H7 (cell line): ENCODE measurements around the gene DGKB. TPM values are rescaled to one million over a fixed set of nuclear protein-coding genes. Genes with fewer than 3 reads are reported as not detected.
"Not testable (repeated sequence)": the region's sequence is repeated elsewhere in the genome, so short reads cannot be mapped to it uniquely, and the experiment has no call there.

Experiments used
- DNase-seq: peaks from one replicate; pipeline ENCODE4 v3.0.0; 2012
- H3K27me3 ChIP-seq: 2 replicates; pipeline ENCODE4 v1.6.0; 2011; ENCODE audit warnings: mild to moderate bottlenecking, low read length; ENCODE audit not compliant: control insufficient read depth, insufficient read depth
- H3K36me3 ChIP-seq: replicated peaks from 2 replicates; pipeline ENCODE4 v1.5.1; 2011; ENCODE audit warnings: low read length; ENCODE audit not compliant: control insufficient read depth, insufficient read depth
- H3K4me3 ChIP-seq: 2 replicates; pipeline ENCODE4 v1.5.1; 2011; ENCODE audit warnings: low read depth, mild to moderate bottlenecking, control low read depth, low read length, moderate library complexity; ENCODE audit not compliant: insufficient read depth
- total RNA-seq: library from RNA; depleted of rRNA; stranded (reverse); fragments of >200 nt; shearing (Covaris generic); gene quantifications from 2 replicates; pipeline ENCODE4 v1.2.3, GENCODE V29; 2014

Gene DGKB
- total RNA-seq, 1 experiment from 2014 or later: 0.52 TPM

DNA sequence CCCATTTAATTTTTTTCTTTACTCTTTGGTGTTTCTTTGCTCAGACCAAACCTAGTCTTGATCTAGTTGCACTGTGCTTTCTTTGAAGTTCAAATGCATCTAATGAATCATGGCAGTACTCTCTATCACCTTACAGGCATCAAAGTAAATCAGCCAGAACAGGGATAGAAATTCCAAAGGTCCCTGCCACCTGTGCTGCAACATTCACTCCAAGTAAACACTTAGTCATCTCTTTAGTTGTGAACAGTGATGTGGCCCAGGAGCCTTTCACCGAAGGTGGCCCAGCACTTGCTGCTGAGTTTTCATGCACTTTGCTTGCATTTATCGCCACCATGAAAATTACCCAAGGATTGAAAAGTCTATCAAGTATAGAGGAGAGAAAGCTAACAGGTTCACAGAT is 599.0 kb downstream of the DGKB start:
- no peak for DNase-seq
- Histone ChIP-seq H3K27me3 (no peaks in the 10 kb centered on the region), H3K36me3 (no peaks in the 10 kb centered on the region), H3K4me3 (no peak overlapping the region)

- no peak for DNase-seq
- Histone ChIP-seq H3K27me3 (no peaks in the 10 kb centered on the region), H3K36me3 (no peaks in the 10 kb centered on the region), H3K4me3 (no peak overlapping the region)
These were observed 607.9 kb downstream of the DGKB start for GRCh38 chr7:14294637-14295036.

DNA sequence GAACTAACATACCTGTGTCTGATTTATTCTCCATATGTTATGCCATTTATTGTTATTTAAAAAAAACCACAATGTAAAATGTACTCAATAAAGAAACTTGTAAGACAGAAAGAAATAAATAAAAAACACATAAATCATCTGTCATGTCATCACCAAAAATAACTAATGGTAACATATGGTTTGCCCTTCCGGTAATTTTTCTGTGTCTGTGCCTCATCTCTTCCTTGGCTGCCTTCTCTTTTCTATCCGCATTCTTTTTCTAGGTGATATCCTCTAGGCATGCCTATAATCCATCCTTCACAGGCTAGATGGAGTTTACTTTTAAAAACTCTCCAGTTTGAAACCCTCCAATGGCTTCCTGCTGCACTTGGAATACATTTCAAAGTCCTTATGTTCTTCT is 609.1 kb downstream of the DGKB start:
- DNase-seq: no peak
- no peaks in the 10 kb centered on the region for H3K27me3 ChIP-seq
- no peaks in the 10 kb centered on the region for H3K36me3 ChIP-seq
- H3K4me3 ChIP-seq: no peak overlapping the region

GRCh38 chr7:14292737-14293136 is 609.8 kb downstream of the DGKB start:
- no peak for DNase-seq
- Histone ChIP-seq H3K4me3 (no peak overlapping the region), H3K36me3 (no peaks in the 10 kb centered on the region), H3K27me3 (no peaks in the 10 kb centered on the region)

DNA sequence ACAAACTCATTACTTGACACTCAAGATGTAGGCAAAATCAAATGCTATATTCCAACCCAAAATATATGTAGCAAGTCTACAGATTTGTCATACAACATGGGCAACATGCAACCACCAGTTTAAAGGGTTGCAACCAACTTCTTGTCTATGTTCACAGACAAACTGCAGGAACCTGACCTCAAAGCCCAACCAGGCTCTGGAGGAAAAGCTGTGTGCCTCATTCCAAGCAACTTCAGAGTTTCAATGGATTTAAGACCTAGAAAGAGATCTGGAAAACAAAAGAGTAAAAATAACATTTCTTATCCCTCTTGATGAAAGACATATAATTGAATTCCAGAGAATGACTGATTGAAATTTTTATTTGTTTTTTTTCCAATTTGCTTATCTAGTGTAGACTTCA is 612.6 kb downstream of the DGKB start:
- H3K4me3 ChIP-seq: no peak overlapping the region
- DNase-seq: no peak
- no peaks in the 10 kb centered on the region for H3K27me3 ChIP-seq
- H3K36me3 ChIP-seq: no peaks in the 10 kb centered on the region

DNA sequence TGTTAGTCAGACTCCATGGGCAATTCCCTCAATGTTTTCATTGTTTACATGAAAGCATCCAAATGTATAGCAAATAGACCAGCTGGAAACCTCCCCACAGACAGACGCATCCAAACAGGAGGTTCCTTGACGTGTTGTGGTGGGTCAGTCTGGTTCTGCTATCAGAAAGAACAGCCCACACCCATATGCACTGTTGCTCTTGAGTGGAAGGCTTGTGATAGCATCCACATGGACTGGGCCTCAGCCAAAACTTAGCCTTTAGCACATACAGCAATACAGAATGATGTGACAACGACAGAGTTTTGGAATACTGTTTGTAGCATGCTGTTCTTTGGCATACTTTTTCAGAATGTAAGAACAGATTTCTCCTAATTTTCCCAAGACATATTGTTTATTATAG is 613.9 kb downstream of the DGKB start:
- Histone ChIP-seq H3K27me3 (no peaks in the 10 kb centered on the region), H3K36me3 (no peaks in the 10 kb centered on the region)
- no peak for DNase-seq

DNA sequence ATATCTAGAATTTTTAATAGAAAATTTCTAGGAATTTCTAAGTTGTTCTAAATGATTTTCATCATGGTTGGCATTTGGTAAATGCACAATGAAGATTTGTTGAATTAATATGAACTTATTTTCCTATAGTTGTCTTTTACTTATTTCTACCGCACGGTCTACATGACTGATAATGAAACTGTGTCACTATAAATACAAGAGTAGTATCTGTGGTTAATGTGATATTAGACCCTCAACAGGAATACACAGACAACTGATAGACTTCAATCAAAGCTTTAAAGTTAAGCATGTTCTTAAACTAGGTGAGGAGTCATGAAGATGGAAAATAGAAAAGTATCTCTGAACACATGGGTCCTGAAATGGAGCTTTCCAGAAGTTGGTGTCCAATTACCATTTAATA is 615.2 kb downstream of the DGKB start:
- H3K36me3 ChIP-seq: no peaks in the 10 kb centered on the region
- no peak for DNase-seq
- no peaks in the 10 kb centered on the region for H3K27me3 ChIP-seq
- no peak overlapping the region for H3K4me3 ChIP-seq

More for the DNA sequence above, 613.9 kb downstream of the DGKB start:
- H3K4me3 ChIP-seq: no peak overlapping the region

- H3K36me3 ChIP-seq: no peaks in the 10 kb centered on the region
- no peak for DNase-seq
- no peaks in the 10 kb centered on the region for H3K27me3 ChIP-seq
- H3K4me3 ChIP-seq: no peak overlapping the region
These were observed 616.5 kb downstream of the DGKB start for GRCh38 chr7:14286036-14286435.

- H3K4me3 ChIP-seq: peak overlapping the region; percentile 39
- H3K27me3 ChIP-seq, DNase-seq, H3K36me3 ChIP-seq: not testable (repeated sequence)
These were observed 623.3 kb downstream of the DGKB start for GRCh38 chr7:14279065-14279871.

DNA sequence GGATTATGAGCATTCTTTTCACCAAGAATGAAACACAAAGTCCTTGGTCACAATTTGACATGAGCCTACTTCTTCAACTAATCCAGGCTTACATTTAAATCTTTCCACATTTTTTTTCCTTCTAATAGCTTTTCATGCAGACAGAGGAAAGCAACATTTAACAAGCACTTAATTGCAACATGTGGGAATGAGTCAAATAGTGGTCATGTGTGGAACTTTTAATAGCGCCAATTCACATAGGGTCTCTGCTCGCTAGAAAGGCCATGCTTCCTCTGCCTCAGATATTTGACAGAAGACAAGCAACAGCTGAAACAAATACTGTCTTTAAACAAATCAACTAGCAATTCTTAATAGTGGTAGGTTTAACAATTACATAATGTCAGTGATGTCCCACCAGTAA is 627.2 kb downstream of the DGKB start:
- no peaks in the 10 kb centered on the region for H3K36me3 ChIP-seq
- no peaks in the 10 kb centered on the region for H3K27me3 ChIP-seq
- no peak overlapping the region for H3K4me3 ChIP-seq
- DNase-seq: no peak

- H3K36me3 ChIP-seq: no peaks in the 10 kb centered on the region
- no peak for DNase-seq
- no peak overlapping the region for H3K4me3 ChIP-seq
- H3K27me3 ChIP-seq: no peaks in the 10 kb centered on the region
These were observed 631.1 kb downstream of the DGKB start for GRCh38 chr7:14271441-14271840.

GRCh38 chr7:14270099-14270498 is 632.5 kb downstream of the DGKB start:
- no peak overlapping the region for H3K4me3 ChIP-seq
- DNase-seq: no peak
- H3K36me3 ChIP-seq: no peaks in the 10 kb centered on the region
- no peaks in the 10 kb centered on the region for H3K27me3 ChIP-seq

- Histone ChIP-seq H3K27me3 (no peaks in the 10 kb centered on the region), H3K4me3 (no peak overlapping the region), H3K36me3 (no peaks in the 10 kb centered on the region)
- no peak for DNase-seq
These were observed 642.5 kb downstream of the DGKB start for GRCh38 chr7:14260011-14260410.

DNA sequence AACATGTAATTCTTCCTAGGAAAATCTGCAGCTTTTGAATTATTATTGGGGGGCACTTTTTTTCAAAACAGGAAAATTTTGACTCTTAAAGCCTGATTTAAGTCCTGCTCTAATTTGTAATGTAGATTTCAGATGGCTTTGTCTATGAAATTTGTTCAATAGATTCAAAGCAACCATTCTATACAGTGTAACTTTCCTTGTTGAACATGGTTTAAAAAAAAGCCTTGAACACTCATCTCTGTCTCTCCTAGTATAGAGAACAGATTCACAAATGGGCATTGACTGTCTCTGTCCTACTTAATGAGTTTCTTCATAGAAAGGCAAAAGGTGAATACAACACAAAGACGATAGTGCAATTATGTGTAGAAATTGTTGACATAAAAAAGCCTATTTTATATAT is 643.7 kb downstream of the DGKB start:
- Histone ChIP-seq H3K4me3 (no peak overlapping the region), H3K27me3 (no peaks in the 10 kb centered on the region), H3K36me3 (no peaks in the 10 kb centered on the region)
- no peak for DNase-seq

DNA sequence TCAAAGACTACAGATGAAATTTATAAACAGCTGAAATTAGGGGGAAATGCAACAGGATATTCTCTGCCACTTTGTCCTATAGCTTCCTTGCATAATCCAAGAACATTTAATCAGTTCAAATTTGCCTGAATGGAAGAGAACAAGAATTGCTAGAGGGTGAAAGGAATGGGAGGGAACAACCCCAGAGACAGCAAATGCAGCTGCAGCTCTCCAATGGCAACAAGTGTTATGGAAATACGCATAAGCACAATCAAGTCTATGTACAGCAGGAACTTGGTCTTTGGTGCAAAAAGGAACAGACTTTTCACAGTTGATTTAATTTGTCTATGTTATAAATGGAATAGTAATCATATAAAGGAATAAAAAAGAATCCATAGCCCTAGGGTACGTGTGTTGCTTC is 644.1 kb downstream of the DGKB start:
- no peak for DNase-seq
- no peak overlapping the region for H3K4me3 ChIP-seq
- H3K36me3 ChIP-seq: no peaks in the 10 kb centered on the region
- no peaks in the 10 kb centered on the region for H3K27me3 ChIP-seq

DNA sequence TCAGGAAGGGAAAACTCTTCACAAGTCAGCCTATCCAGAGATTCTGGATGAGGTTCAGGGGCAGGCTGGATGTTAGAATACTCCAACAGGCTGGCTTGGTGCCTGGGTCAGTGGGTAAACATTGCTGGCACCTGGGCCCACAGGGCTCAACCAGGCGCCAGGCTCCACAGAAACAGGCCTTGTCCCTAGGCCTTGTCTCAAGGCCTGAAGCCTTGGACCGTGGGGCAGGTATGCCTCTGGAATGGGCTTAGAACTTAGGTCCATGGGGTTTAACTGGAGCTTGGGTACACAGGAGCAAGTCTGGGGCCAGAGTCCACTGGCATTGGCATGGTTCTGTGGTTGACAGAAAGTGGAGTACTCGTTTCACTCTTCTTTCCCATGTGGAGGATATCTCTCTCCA is 650.1 kb downstream of the DGKB start:
- Histone ChIP-seq H3K36me3 (no peaks in the 10 kb centered on the region), H3K27me3 (no peaks in the 10 kb centered on the region), H3K4me3 (no peak overlapping the region)
- no peak for DNase-seq
